Subcutaneous adipose tissue (tissue), 4 donors: Measurements from ENCODE around the gene CYB5R3. TPM values are rescaled to one million over a fixed set of nuclear protein-coding genes. Genes with fewer than 3 reads are reported as not detected.

Source experiments
- total RNA-seq, 4 donors: library from RNA; depleted of rRNA; stranded (reverse); fragments of >200 nt; gene quantifications; one replicate each; pipeline ENCODE4 v1.1.0, GENCODE V29; 2016
- TF ChIP-seq, protein P1 (sequence below): fragments of 450-650 bp; IDR thresholded peaks from one replicate; pipeline ENCODE4 v1.5.1; 2016; ENCODE audit warnings: low read depth, mild to moderate bottlenecking, control low read depth, antibody characterized with exemption, moderate library complexity

Gene CYB5R3
- total RNA-seq, 4 donors from 2014 or later, result 131 to 381 (median 222) TPM

DNA sequence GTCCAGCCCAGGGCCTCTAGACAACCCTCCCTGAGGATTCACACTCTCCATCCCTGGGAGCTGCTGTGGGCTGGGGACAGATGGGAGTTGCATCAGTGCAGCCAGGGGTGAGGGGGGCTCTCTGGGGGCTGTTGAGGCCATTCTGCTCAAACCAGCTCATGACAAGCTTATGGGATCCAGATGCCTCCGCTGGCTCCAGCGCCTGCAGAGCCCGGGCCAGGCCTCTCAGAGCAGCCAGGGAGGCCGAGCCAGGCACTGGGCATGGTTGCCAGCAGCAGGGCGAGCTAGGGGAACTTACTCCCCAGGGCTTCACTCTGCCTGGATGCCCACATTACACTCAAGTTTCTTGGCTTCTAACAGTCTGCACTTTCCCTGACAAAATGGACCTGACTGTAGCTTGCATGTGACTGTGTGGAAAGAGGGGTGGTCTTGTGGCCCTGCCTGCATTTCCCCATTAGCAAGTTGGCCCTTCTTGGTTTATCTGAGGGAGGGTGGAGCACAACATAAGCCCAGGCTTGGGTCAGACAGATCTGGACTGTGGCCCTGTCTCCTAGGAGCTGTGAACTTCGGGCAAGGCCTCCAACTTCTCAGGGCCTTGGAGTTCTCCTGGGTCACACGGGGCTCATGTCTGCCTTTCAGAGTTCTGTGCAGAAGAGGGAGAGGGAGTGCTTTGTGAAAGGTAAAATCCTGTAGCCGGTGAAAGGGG lies 34.5 kb upstream of the CYB5R3 start:
- TF ChIP-seq, protein P1, sequence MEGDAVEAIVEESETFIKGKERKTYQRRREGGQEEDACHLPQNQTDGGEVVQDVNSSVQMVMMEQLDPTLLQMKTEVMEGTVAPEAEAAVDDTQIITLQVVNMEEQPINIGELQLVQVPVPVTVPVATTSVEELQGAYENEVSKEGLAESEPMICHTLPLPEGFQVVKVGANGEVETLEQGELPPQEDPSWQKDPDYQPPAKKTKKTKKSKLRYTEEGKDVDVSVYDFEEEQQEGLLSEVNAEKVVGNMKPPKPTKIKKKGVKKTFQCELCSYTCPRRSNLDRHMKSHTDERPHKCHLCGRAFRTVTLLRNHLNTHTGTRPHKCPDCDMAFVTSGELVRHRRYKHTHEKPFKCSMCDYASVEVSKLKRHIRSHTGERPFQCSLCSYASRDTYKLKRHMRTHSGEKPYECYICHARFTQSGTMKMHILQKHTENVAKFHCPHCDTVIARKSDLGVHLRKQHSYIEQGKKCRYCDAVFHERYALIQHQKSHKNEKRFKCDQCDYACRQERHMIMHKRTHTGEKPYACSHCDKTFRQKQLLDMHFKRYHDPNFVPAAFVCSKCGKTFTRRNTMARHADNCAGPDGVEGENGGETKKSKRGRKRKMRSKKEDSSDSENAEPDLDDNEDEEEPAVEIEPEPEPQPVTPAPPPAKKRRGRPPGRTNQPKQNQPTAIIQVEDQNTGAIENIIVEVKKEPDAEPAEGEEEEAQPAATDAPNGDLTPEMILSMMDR, result no peak

DNA sequence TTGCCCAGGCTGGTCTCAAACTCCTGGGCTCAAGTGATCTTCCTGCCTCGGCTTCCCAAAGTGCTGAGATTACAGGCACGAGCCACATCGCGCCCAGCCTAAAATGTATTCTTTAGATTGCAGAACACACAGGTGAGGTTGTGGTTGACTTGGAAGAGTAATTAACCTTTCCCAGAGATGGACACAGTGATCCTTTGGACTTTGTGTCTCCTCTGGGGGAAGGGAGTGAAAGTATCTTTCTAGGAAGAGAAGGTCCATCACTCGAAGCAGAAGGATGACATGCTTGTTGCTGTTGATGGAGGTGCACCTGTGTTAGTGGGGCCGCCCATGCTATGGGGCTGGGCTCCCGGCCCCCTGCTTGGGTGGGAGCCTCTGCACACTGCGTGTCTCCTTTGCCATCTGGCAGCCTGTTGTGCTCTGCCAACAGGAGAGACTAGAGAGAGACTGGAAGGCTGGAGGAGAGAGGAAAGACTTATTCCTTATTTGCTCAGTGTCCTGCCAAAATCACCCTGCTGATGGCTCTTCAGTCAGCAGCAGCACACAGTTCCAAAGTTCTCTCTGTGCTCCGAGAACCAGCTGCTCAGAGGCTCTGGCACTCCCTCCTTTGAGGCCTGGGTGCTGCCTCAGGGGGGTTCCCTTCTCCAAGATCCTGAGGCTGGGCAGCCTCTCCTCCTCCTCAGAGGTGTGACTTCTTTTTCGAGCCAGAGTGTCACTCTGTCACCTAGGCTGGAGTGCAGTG lies 33.1 kb upstream of the CYB5R3 start:
- TF ChIP-seq, protein P1, result no peak

DNA sequence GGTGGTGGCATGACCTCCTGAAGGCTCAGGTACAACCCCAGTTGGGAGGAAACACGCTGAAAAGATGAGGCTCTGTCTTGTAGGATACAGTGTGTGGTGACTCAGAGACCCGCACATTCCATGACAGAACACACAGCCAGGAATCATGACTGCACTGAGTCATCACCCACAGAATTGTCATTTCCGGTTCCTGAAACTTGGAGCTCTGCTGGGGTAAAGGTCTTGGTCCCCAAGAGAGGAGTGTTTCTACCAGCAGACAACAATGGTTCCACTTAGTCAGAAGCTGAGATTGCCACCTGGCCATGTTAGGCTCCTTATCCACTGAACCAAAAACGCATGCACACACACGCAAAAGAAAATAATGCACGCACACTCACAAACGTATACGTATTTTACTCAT lies 31.5 kb upstream of the CYB5R3 start:
- TF ChIP-seq, protein P1, result no peak

DNA sequence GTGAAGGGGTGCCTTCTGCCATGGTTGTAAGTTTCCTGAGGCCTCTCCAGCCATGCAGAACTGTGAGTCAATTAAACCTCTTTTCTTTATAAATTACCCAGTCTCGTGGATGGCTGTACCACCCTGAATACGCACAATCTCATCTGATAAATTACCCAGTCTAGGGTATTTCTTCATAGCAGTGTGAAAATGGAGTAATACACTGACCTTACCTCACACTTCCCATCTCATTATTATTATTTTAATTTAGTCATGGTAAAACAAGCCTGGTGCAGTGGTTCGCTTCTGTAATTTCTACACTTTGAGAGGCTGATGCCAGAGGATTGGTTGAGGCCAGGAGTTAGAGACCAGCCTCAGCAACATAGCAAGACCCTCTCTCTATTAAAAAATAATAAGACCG lies 30.5 kb upstream of the CYB5R3 start:
- TF ChIP-seq, protein P1, result no peak

DNA sequence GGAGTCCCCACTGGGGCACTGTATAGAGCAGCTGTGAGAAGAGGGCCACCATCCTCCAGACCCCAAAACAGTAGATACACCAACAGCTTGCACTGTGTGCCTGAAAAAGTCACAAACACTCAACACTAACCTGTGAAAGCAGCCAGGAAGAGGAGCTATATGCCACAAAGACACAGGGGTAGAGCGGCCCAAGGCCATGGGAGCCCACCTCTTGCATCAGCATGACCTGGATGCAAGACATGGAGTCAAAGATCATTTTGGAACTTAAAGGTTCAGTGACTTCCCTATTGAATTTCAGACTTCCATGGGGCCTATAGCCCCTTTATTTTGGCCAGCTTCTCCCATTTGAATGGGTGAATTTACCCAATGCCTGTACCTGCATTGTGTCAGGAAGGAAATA lies 29.7 kb upstream of the CYB5R3 start:
- TF ChIP-seq, protein P1, result no peak

DNA sequence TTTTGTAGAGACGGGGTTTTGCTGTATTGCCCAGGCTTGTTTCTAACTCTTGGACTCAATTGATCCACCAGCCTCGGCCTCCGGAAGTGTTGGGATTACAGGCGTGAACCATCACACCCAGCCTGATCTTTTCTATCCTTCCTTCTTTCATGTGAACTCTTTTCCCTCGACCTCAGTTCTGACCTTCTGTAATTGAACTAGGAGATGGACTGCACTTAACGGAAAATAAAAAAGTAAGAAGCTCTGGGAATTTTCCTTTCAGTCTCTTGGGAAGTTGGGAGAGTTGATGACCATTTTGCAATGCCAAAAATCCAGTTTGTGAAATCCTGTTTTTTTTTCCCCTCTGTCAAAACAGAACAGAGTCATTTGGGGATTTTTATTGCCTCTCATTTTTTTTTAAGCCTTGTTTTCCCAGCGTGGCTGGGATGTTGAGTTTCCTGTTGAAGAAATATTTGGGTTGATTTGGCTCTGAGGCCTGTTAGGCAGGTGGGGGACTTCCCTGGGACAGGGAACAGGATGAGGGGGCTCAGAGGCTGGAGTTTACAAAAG lies 26.9 kb upstream of the CYB5R3 start:
- TF ChIP-seq, protein P1, result no peak

DNA sequence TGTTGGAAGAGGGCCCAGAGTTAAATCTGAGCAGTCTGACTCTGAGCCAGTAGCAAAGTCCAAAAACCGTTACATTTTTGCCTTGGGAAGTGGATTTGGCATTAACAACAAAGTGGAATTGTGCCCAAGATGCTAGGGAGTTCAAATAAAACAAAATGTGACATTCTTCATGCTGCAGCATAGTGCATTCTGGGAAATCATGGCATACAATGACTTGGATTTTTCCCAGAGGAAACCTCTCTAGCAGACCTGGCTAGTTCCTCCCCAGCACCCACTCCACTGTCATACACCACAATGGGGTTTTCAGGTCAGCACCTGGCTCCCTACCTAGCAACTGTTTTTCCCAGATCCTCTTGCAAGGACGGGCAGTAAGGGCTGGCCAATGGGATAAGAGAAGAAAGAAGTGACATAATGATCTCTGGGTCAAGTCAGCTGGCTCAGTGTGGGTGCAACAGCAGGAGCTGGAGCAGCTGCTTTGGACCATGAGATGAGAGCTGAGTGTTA lies 24.8 kb upstream of the CYB5R3 start:
- TF ChIP-seq, protein P1, result no peak
